H9 (cell line): ENCODE measurements around the gene DPPA2. TPM values are rescaled to one million over a fixed set of nuclear protein-coding genes. Genes with fewer than 3 reads are reported as not detected.

Experiments used
- DNase-seq: peaks from one replicate; pipeline ENCODE4 v3.0.0-alpha.2; 2017
- H2AFZ ChIP-seq: one replicate; pipeline ENCODE4 v1.6.1; 2013; ENCODE audit warnings: mild to moderate bottlenecking, low read length, control low read depth, moderate library complexity
- H2AK5ac ChIP-seq: 2 replicates; pipeline ENCODE4 v1.6.1; 2013; ENCODE audit warnings: low read length, control low read depth, mixed read lengths; ENCODE audit not compliant: insufficient read length
- H2BK120ac ChIP-seq: one replicate; pipeline ENCODE4 v1.6.1; 2013; ENCODE audit warnings: low read depth, mild to moderate bottlenecking, low read length, control low read depth, inconsistent platforms; ENCODE audit not compliant: poor library complexity, severe bottlenecking
- H2BK12ac ChIP-seq: 2 replicates; pipeline ENCODE4 v1.6.1; 2013; ENCODE audit warnings: low read length, control low read depth, mixed read lengths, low read depth; ENCODE audit not compliant: insufficient read length
- H2BK15ac ChIP-seq: 2 replicates; pipeline ENCODE4 v1.6.1; 2013; ENCODE audit warnings: low read depth, low read length, control low read depth
- H2BK20ac ChIP-seq: one replicate; pipeline ENCODE4 v1.6.1; 2013; ENCODE audit warnings: low read depth, mild to moderate bottlenecking, low read length, control low read depth, inconsistent platforms; ENCODE audit not compliant: poor library complexity, severe bottlenecking
- H2BK5ac ChIP-seq: 2 replicates; pipeline ENCODE4 v1.6.1; 2013; ENCODE audit warnings: low read length, control low read depth, mixed read lengths; ENCODE audit not compliant: insufficient read length
- H3K14ac ChIP-seq: 2 replicates; pipeline ENCODE4 v1.6.1; 2013; ENCODE audit warnings: low read length, control low read depth; ENCODE audit not compliant: insufficient read depth
- H3K18ac ChIP-seq: 2 replicates; pipeline ENCODE4 v1.6.1; 2013; ENCODE audit warnings: low read depth, mild to moderate bottlenecking, mixed read lengths, low read length, control low read depth; ENCODE audit not compliant: insufficient read length
- H3K23ac ChIP-seq: 2 replicates; pipeline ENCODE4 v1.6.1; 2013; ENCODE audit warnings: low read length, control low read depth, mixed read lengths, low read depth; ENCODE audit not compliant: insufficient read length
- H3K23me2 ChIP-seq: 2 replicates; pipeline ENCODE4 v1.6.1; 2013; ENCODE audit warnings: low read depth, mild to moderate bottlenecking, mixed read lengths, low read length, control low read depth; ENCODE audit not compliant: insufficient read length, poor library complexity, severe bottlenecking
- H3K27ac ChIP-seq: 2 replicates; pipeline ENCODE4 v1.5.1; 2013; ENCODE audit warnings: low read length, control low read depth, mixed read lengths, low read depth; ENCODE audit not compliant: insufficient read length
- H3K27me3 ChIP-seq: 2 replicates; pipeline ENCODE4 v1.6.1; 2013; ENCODE audit warnings: low read length, control low read depth, inconsistent platforms; ENCODE audit not compliant: insufficient read depth
- H3K4ac ChIP-seq: 2 replicates; pipeline ENCODE4 v1.6.1; 2013; ENCODE audit warnings: low read depth, mild to moderate bottlenecking, control low read depth, inconsistent platforms, low read length, moderate library complexity
- H3K4me1 ChIP-seq: 2 replicates; pipeline ENCODE4 v1.6.1; 2013; ENCODE audit warnings: low read length, control low read depth, inconsistent platforms; ENCODE audit not compliant: insufficient read depth
- H3K4me2 ChIP-seq: 2 replicates; pipeline ENCODE4 v1.6.1; 2013; ENCODE audit warnings: low read length, control low read depth, mixed read lengths; ENCODE audit not compliant: insufficient read length, insufficient read depth
- H3K56ac ChIP-seq: 2 replicates; pipeline ENCODE4 v1.6.1; 2013; ENCODE audit warnings: low read depth, mild to moderate bottlenecking, mixed read lengths, low read length, control low read depth; ENCODE audit not compliant: insufficient read length
- H3K79me1 ChIP-seq: 2 replicates; pipeline ENCODE4 v1.6.1; 2013; ENCODE audit warnings: low read depth, mild to moderate bottlenecking, moderate library complexity, low read length, control low read depth, inconsistent platforms; ENCODE audit not compliant: insufficient read depth, poor library complexity, severe bottlenecking
- H3K79me2 ChIP-seq: 2 replicates; pipeline ENCODE4 v1.6.1; 2013; ENCODE audit warnings: low read length, control low read depth, inconsistent platforms; ENCODE audit not compliant: insufficient read depth
- H3K9ac ChIP-seq: 2 replicates; pipeline ENCODE4 v1.6.1; 2013; ENCODE audit warnings: low read length, control low read depth, mixed read lengths; ENCODE audit not compliant: insufficient read length; ENCODE audit errors: extremely low read depth
- H3K9me3 ChIP-seq: one replicate; pipeline ENCODE4 v1.6.1; 2013; ENCODE audit warnings: low read depth, low read length, inconsistent platforms; ENCODE audit not compliant: control insufficient read depth
- H3T11ph ChIP-seq: one replicate; pipeline ENCODE4 v1.6.1; 2013; ENCODE audit warnings: mild to moderate bottlenecking, low read length, control low read depth, inconsistent platforms
- H4K20me1 ChIP-seq: one replicate; pipeline ENCODE4 v1.6.1; 2013; ENCODE audit not compliant: control insufficient read depth, insufficient read length, insufficient read depth
- H4K5ac ChIP-seq: 2 replicates; pipeline ENCODE4 v1.6.1; 2013; ENCODE audit warnings: low read depth, mild to moderate bottlenecking, mixed read lengths, low read length, control low read depth; ENCODE audit not compliant: insufficient read length
- H4K8ac ChIP-seq: replicated peaks from 2 replicates; pipeline ENCODE4 v1.6.1; 2013; ENCODE audit warnings: low read length, control low read depth, mixed read lengths, low read depth; ENCODE audit not compliant: insufficient read length
- H4K91ac ChIP-seq: 2 replicates; pipeline ENCODE4 v1.6.1; 2013; ENCODE audit warnings: low read depth, mild to moderate bottlenecking, moderate library complexity, mixed read lengths, low read length, control low read depth; ENCODE audit not compliant: insufficient read length
- H3K27ac Mint-ChIP-seq, 3 experiments: 2 replicates in 2 of 3; 3 replicates in 1 of 3; pipeline ENCODE4 v1.8.0; 2020 to 2021; ENCODE audit warnings: mixed read lengths in 3 of 3, mild to moderate bottlenecking in 1 of 3, moderate library complexity in 1 of 3
- H3K27me3 Mint-ChIP-seq: 2 replicates; pipeline ENCODE4 v1.8.0; 2021; ENCODE audit warnings: low read depth, mild to moderate bottlenecking, moderate library complexity, mixed read lengths
- H3K36me3 Mint-ChIP-seq, 3 experiments: 2 replicates in 2 of 3; 3 replicates in 1 of 3; pipeline ENCODE4 v1.8.0; 2020 to 2021; ENCODE audit warnings: low read depth in 3 of 3, mixed read lengths in 3 of 3; ENCODE audit not compliant: insufficient read depth in 1 of 3
- H3K4me1 Mint-ChIP-seq, 2 experiments: 2 replicates each; pipeline ENCODE4 v1.8.0; 2020; ENCODE audit warnings: mixed read lengths in 2 of 2
- H3K4me3 Mint-ChIP-seq, 2 experiments: 2 replicates in 1 of 2; 3 replicates in 1 of 2; pipeline ENCODE4 v1.8.0; 2020 to 2021; ENCODE audit warnings: mild to moderate bottlenecking in 2 of 2, mixed read lengths in 2 of 2, moderate library complexity in 1 of 2
- H3K9me3 Mint-ChIP-seq, 2 experiments: 2 replicates in 1 of 2; 3 replicates in 1 of 2; pipeline ENCODE4 v1.8.0; 2020; ENCODE audit warnings: mild to moderate bottlenecking in 2 of 2, mixed read lengths in 2 of 2, moderate library complexity in 1 of 2
- CTCF ChIP-seq: fragments of 200-600 bp; sonication (generic); conservative IDR thresholded peaks from 3 replicates; pipeline ENCODE4 v1.8.0; 2021; ENCODE audit warnings: antibody characterized with exemption, mild to moderate bottlenecking
- WGBS: extraction: QIAGEN DNeasy Blood & Tissue Kit; methylation state at CpG from one replicate; pipeline ENCODE4 v1.1.7; 2013; ENCODE audit warnings: missing lambda C conversion rate, low lambda C conversion rate, mixed read lengths; ENCODE audit not compliant: insufficient read length; ENCODE audit errors: extremely low coverage; 5-methylcytosine and 5-hydroxymethylcytosine counted together
- total RNA-seq: library from RNA; stranded (reverse); gene quantifications from 2 replicates; pipeline ENCODE4 v1.2.1, GENCODE V29; 2021

The DPPA2 gene
- total RNA-seq, 1 experiment from 2014 or later: 3.2 TPM

- TF ChIP-seq CTCF: no peak
- H3K36me3 Mint-ChIP-seq: no peaks in the 10 kb centered on the region
- H2BK120ac ChIP-seq: no peak overlapping the region
- H3K18ac ChIP-seq: no peak overlapping the region
- no peak overlapping the region for H3K56ac ChIP-seq
- H2BK5ac ChIP-seq: no peak overlapping the region
- no peaks in the 10 kb centered on the region for H3K9me3 ChIP-seq
- no peak overlapping the region for H2AFZ ChIP-seq
- no peak overlapping the region for H2AK5ac ChIP-seq
- H4K5ac ChIP-seq: no peak overlapping the region
- no peaks in the 10 kb centered on the region for H3K27me3 Mint-ChIP-seq
- H3K4me1 ChIP-seq: no peaks in the 10 kb centered on the region
- H3K27ac Mint-ChIP-seq: no peak overlapping the region
- H2BK12ac ChIP-seq: no peak overlapping the region
- peaks cover 8 to 11% of the 10 kb centered on the region in 2 experiments for H3K4me1 Mint-ChIP-seq
- DNase-seq: no peak
- H3K79me1 ChIP-seq: no peaks in the 10 kb centered on the region
- no CpG with 5 or more reads among the region's 1 CpG for WGBS
- no peak overlapping the region for H2BK20ac ChIP-seq
- no peak overlapping the region for H2BK15ac ChIP-seq
- H3K23ac ChIP-seq: no peak overlapping the region
- H4K8ac ChIP-seq: no peak overlapping the region
- H3K79me2 ChIP-seq: no peaks in the 10 kb centered on the region
- no peaks in the 10 kb centered on the region for H3K27me3 ChIP-seq
- no peaks in the 10 kb centered on the region for H4K20me1 ChIP-seq
- no peak overlapping the region for H3K4me3 Mint-ChIP-seq
- no peak overlapping the region for H3K4me2 ChIP-seq
- no peak overlapping the region for H3K4ac ChIP-seq
- no peaks in the 10 kb centered on the region for H3K23me2 ChIP-seq
- H3K27ac ChIP-seq: no peak overlapping the region
- H3T11ph ChIP-seq: no peak overlapping the region
- no peak overlapping the region for H4K91ac ChIP-seq
- no peaks in the 10 kb centered on the region for H3K9me3 Mint-ChIP-seq
- H3K9ac ChIP-seq: no peak overlapping the region
- H3K14ac ChIP-seq: no peak overlapping the region
These were observed 37.8 kb downstream of the DPPA2 start for GRCh38 chr3:109278546-109278945.
